CD4-positive, alpha-beta T cell treated with Interleukin-1 beta for 1 hour (primary cell): ENCODE data around the gene GTF2H4.
"Not testable (repeated sequence)": the region's sequence is repeated elsewhere in the genome, so short reads cannot be mapped to it uniquely, and the experiment has no call there.

Experiments
- DNase-seq, 2 donors: peaks; one replicate each; pipeline ENCODE4 v3.0.0-alpha.2; 2020 to 2022

GTF2H4 gene

DNA sequence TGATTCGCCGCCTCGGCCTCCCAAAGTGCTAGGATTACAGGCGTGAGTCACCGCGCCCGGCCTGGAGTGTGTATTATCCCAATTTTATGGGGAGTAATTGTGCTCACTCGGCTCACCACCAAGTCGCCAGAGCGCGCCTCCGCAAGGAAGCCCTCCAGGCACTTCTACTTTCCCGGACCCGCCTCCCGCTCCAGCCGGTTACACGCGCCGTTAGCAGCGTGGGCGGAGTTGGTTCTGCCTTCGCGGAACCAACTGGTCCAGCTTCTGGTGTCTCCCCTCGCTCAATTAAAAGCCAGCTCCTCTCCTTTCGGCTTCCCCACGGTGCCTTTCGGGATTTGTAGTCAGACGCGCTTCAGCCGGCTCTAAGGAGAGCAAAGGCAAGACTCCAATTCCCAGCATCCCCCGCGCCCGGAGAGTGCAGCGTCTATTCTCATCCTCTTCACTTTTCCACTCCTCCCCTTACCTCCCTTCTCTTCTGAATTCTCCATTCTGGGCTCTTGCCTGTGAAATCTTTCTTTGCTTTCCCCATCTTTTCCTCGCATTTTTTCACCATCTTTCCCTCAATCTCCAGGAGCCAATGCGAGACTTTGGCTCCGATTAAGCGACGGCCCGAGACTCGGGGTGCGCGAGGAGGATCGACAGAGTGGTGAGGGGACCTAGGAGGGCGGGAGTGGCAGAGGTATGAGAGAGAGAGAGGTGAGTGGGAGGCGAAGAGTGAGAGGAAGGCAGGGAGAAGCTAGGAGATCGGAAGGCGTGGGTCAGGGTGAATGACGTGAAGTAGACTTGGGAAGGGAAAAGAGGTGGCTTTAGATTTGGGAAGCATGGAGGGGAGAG is at the start of gene GTF2H4:
Gene GTF2H4 (plus strand): TSS at position 450 of the 834 bp plus-strand sequence.
- DNase-seq = peak; percentile 95 to 96

DNA sequence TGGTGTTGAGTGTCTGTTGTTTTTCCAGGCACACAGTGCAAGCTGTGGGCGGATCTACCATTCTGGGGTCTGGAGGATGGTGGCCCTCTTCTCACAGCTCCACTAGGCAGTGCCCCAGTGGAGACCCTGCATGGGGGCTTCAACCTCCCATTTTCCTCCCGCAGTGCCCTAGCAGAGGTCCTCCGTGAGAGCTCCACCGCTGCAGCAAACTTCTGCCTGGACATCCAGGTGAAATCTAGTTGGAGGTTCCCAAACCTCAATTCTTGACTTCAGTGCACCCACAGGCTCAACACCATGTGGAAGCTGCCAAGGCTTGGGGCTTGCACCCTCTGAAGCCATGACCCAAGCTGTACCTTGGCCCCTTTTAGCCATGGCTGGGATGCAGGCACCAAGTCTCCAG is 48.3 kb upstream of the GTF2H4 start:
- DNase-seq = not testable (repeated sequence)

- DNase-seq = no peak
Observed at GRCh38 chr6:30861257-30862048, 46.6 kb upstream of the GTF2H4 start.

- DNase-seq = no peak
Observed at GRCh38 chr6:30862156-30862875, 45.7 kb upstream of the GTF2H4 start.

DNA sequence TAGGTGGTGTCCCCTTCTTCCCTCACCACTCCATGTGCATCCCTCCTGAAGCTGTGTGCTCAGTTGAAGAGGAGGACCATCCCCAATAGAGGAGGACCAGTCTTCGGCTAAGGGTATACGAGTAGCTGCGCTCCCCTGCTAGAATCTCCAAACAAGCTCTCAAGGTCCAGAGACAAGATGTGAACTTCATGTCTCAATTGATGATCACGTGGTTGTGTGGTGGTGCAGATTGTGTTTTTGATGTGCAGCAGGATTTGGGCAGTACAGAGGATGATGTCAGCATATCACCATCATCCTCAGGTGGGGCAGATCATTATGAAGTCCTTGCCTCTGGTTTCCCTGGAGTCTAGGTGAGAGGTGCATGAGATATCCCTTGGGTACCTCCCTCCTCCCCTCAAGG is 43.7 kb upstream of the GTF2H4 start:
- DNase-seq = no peak

GRCh38 chr6:30869241-30869749 is 38.7 kb upstream of the GTF2H4 start:
- DNase-seq = not testable (repeated sequence)

- DNase-seq = no peak
Observed at GRCh38 chr6:30870546-30870945, 37.5 kb upstream of the GTF2H4 start.

DNA sequence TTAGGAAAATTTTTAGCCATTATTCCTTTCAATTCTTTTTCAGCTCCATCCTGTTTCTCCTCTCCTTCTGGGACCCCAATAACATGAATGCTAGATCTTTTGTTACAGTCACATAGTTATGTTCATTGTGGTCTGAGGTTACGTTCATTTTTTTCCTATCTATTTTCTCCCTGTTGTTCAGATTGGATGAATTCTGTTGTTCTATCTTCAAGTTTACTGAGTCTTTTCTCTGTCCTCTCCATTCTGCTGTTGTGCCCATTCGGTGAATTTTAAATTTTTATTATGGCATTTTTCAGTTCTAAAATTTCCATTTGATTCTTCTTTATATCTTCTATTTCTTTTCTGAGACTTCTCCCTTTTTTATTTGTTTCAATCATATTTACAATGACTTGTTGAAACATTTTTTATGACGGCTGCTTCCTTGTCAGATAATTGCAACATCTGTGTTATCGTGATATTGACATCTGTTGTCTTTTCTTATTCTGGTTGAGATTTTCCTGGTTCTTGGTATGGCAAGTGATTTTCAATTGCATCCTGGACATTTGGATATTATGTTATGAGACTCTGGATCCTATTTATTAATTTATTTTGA is 36.3 kb upstream of the GTF2H4 start:
- no peak for DNase-seq

DNA sequence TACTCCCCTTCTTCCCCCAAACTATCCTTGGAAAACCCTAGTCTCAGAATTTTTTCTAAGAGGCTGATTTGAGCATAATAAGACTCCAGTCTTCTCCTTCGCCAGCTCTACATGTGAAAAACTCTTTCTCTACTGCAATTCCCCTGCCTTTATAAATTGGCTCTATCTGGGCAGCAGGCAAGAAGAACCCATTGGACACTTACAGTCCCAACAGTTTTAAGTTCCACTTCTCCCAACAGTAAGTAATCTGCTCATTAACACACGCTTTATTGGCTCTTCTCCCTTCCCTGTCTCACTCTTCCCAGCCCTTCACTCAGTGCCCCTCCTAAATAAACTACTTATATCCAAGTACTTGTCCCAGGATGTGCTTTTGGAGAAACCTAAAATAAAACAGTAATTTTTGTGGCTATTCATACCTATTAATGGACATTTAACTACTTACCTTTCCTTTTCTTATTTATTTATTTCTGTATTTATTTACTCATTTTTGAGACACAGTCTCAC is 34.8 kb upstream of the GTF2H4 start:
- DNase-seq = no peak

DNA sequence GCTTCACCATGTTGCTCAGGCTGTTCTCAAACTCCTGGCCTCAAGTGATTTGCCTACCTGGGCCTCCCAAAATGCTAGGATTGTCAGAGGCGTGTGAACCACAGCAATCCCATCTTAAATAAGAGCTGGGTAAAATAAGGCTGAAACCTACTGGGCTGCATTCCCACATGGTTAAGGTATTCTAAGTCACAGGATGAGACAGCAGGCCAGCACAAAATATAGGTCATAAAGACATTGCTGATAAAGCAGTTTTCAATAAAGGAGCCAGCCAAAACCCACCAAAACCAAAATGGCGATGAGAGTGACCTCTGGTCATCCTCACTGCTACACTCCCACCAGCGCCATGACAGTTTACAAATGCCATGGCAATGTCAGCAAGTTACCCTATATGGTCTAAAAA is 34.2 kb upstream of the GTF2H4 start:
- DNase-seq = not testable (repeated sequence)

- no peak for DNase-seq
Observed at GRCh38 chr6:30875244-30876038, 32.6 kb upstream of the GTF2H4 start.

DNA sequence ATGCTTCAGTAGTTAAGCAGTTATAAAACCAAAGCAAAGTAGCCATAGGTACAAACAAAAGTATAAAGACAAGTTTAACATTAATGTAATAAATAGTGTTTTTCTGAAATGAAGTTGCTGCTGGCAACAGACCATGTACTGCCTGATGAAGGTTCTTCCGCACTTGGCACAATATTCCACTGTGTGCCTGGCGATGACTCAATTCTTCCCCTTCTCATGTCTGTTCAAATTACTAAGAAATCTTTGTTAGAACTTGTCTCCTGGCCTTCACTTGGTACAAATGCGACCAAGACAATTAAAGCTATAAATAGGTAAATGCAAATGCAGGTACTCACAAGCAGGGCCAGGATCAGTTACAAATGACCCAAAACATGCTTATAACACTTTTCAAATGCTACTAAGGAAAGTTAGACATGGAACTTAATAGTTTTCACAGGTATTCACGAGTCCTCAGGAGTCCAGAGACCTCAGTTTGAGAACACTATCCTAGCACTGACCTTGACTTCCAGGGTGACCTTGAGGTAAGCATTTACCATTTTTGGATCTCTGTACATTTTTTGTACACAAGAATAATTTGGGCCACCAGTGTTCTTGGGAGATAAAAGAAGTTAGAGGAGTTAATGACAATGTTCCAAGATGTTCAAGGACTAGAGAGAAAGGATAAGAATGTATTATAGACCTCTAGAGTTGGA is 31.8 kb upstream of the GTF2H4 start:
- DNase-seq = no peak

DNA sequence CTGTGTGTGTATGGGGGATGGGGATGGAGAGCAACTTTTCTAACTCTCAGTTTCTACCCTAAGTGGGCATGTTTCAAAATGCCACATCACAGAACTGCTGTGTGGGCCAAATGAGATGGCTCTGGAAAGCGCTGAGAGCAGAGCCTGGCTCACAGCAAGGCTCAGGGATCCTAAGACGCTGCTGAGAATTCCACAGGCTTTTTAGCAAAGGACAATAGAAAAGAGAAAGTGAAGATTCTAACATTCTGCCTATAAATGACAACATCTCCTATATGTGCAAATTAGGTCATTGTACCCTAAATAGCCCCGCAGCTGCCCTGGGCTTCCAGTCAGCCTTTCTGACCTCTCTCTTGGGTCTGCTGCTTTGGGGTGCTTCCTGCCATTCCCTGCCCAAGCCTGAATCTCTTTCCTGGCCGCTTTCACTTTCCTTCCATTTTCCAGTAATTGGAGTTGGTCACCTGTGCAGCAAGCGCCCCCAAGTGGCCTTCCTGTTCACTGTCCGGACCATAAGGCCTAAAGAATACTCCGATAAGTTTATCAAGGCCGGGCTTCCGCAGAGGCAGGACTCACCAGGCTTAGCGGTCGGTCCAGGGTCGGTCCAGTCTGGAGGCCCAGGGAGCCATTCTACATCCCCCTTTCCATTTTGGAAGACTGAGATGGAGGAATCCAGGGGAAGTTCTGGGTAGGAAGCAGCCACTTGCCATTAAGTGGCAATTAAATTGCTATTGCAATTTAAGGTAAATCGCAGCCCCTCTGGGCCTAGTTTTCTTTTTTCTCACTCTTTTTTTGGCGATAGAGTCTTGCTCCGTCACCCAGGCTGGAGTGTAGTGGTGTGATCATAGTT is 30.4 kb upstream of the GTF2H4 start:
- DNase-seq = peak; percentile 73 to 81

DNA sequence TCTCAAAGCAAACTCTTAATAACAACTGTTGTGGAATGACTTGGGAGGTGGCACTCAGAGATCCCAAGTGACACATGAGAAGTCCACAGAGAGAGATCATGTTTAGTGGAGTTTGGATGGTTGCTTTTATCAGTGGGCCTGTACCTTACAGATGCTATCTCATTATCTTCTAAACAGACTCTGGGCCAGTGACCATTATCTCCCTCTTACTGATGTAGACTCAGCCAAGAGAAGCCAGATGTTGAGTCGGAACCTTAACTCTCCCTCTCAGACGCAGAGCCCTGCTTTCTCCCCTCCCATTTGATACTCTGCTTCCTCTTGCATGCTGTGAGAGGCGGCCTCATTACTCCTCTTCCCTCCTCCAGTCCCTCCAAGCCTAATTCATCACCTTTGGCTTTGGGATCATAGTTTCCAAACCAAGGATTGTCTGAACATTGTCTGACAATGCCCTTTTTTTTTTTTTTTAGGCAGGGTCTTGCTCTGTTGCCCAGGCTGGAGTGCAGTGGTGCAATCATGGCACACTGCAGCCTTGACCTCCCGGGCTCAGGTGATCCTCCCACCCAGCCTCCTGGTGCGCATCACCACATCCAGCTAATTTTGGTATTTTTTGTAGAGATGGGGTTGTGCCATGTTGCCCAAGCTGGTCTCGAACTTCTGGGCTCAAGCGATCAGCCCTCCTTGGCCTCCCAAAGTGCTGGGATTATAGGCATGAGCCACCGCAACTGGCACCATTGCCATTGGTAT is 28.2 kb upstream of the GTF2H4 start:
- DNase-seq = no peak

DNA sequence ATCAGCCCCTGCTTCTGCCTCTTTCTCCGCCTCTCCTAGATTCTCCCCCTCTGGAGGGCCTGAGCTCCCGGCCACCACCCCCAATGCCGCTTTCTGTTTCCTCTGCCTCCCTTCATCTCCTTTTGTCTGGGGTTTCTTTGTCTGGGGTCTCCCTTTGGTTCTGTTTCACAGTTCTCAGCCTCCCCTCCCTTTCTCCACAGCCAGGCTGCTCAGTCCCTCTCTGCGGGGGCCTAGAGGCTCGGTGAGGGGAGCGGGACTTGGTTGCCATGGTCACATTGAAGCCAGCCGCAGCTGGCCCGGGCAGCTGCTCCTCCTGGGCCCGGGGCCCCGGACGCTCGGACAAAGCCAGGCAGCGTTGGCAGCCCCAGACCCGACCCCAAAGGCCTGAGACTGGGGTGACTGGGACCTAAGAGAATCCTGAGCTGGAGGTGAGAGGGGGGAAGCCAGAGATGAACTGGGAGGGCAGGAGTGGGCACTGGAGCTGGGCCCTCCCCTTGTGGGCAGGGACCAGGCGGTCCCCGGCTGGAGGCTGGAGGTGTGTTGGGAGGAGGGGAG is 27.2 kb upstream of the GTF2H4 start:
- DNase-seq = no peak

DNA sequence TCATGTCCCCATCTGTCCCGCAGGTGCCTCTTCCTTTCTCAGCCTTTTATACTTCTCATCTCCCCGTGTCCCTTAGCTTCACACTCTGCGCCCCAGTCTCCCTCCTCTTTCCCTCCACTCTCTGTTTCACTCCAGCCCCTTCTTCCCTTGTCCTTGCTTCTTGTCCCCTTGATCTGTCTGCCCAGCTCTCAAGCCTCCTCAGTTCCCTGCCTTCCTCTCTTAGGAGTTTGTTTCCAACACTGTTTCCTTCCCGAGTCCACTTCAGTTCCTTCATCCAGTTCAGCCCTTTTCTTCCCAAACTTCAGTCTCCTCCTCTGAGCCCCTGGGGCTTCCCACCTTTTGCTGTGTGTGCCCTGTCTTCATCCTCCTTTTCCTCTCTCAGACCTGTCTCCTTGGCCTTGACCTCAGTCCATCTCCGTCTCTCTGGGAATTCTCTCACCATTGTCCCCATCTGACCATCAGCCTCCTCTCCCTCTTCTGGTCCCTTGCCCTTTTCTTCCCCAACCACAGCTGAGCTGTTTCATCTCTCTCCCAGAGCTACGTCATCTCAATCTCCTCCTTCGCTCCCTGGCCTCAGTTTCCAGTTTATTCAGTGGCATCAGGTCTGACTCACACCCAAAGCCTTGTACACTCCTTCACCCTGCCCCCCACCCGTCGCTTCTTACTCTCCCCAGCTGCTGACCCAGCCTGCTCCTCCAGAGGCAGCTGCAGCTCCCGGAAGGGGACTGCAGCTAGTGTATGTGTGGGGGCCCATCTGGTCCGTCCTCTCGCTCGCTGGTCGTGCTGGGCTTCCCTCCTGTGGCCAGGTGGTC is 26.4 kb upstream of the GTF2H4 start:
- DNase-seq = no peak

DNA sequence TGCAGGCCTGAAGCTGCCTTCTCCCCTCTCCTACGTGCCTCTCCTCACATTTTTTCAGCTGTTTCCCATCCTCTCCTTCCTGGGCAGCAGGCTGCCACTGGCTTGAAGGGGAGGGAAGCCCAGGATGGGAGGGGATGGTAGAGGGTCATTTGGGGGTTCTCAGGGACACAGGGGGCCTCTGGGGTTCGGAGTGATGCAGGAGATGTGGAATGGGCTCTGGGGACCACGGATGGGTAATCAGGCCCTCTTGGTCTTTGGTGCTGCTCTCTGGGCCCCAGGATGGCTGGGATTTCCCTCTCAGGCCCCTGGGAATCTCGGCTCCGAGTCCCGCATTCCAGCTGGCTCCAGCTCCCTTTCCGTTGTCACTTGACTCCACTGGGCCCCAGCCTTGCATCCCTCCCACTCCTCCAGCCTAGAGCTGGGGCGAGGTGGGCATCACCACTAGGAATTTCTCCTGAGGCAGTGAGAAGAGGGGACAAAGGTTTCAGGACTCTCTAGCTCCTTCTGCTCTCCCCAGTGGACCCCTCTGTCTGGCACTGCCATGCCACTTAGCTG is 25.7 kb upstream of the GTF2H4 start:
- DNase-seq = no peak
